Upper lobe of left lung (tissue), 4 donors: ENCODE results near the gene PACSIN1.

Experiments used
- POLR2A ChIP-seq, 4 donors: fragments of 450-650 bp; IDR thresholded peaks; one replicate each; pipeline ENCODE4 v1.5.1; 2016 to 2017; ENCODE audit warnings: antibody characterized with exemption in 4 of 4, mild to moderate bottlenecking in 2 of 4
- TF ChIP-seq, protein P1 (sequence below), 6 experiments: fragments of 450-650 bp in 4 of 6; fragments of 200-600 bp in 2 of 6; sonication (generic) in 2 of 6; IDR thresholded peaks; one replicate each; pipeline ENCODE4 v1.5.1; 2016 to 2019; ENCODE audit warnings: antibody characterized with exemption in 6 of 6

DNA sequence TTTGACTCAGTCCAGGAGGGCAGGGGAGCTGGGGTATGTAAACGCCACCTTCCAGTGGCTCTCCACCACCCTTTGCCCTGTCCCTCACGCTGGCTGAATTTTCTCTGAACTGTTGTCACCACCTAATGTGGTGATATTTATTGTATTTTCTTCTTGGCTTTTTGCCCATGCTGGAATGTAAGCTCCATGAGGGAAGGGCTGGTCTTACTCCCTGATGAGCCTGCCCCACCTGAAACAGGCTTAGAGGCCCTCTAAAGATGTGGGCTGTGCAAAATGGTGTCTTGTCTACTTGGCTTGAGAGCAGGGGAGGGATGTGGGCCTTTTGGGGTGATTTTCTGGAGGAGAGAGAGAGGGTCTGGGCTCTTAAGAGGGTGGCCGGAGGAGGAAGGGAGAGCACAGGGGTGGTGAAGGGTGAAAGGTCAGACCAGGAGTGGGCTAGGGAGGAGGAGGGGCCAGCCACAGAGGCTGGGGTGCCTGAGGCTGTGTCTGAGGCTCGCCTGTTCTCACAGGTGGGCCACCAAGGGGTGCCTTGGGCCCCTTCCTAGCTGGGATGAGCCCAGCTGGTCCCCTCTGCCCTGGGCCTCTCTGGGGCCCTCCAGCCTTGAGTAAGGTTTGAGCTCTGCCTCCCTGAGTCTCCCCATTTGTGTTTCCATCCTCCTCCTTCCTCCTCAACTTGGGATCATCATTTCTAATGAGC lies 52.9 kb downstream of the PACSIN1 start:
- TF ChIP-seq, protein P1, sequence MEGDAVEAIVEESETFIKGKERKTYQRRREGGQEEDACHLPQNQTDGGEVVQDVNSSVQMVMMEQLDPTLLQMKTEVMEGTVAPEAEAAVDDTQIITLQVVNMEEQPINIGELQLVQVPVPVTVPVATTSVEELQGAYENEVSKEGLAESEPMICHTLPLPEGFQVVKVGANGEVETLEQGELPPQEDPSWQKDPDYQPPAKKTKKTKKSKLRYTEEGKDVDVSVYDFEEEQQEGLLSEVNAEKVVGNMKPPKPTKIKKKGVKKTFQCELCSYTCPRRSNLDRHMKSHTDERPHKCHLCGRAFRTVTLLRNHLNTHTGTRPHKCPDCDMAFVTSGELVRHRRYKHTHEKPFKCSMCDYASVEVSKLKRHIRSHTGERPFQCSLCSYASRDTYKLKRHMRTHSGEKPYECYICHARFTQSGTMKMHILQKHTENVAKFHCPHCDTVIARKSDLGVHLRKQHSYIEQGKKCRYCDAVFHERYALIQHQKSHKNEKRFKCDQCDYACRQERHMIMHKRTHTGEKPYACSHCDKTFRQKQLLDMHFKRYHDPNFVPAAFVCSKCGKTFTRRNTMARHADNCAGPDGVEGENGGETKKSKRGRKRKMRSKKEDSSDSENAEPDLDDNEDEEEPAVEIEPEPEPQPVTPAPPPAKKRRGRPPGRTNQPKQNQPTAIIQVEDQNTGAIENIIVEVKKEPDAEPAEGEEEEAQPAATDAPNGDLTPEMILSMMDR (IDR thresholded peaks at IDR 0.05): no peak
- no peak for TF ChIP-seq POLR2A (IDR thresholded peaks at IDR 0.05)
